Testis (tissue), 3 donors: ENCODE results near the gene PDZD7. TPM values are rescaled to one million over a fixed set of nuclear protein-coding genes. Genes with fewer than 3 reads are reported as not detected.

ENCODE experiments used
- DNase-seq: peaks from one replicate; pipeline ENCODE4 v3.0.0-alpha.2; 2019
- H3K27ac ChIP-seq, 2 donors: fragments of 200-600 bp; sonication (generic); one replicate each; pipeline ENCODE4 v1.5.1; 2019
- H3K27me3 ChIP-seq: fragments of 200-600 bp; sonication (generic); one replicate; pipeline ENCODE4 v1.5.1; 2019
- H3K36me3 ChIP-seq: fragments of 200-600 bp; sonication (generic); one replicate; pipeline ENCODE4 v1.5.1; 2017; ENCODE audit warnings: low read depth; ENCODE audit errors: missing control alignments
- H3K4me1 ChIP-seq: fragments of 200-600 bp; sonication (generic); one replicate; pipeline ENCODE4 v1.5.1; 2019
- H3K4me3 ChIP-seq, 2 donors: fragments of 200-600 bp; sonication (generic); one replicate each; pipeline ENCODE4 v1.5.1; 2017 to 2019
- H3K9me3 ChIP-seq: fragments of 200-600 bp; sonication (generic); one replicate; pipeline ENCODE4 v1.5.1; 2017
- CTCF ChIP-seq, 3 experiments: fragments of 450-650 bp in 2 of 3; fragments of 200-600 bp in 1 of 3; sonication (generic) in 1 of 3; IDR thresholded peaks; one replicate each; pipeline ENCODE4 v1.5.1; 2016 to 2019; ENCODE audit warnings: antibody characterized with exemption in 3 of 3, mild to moderate bottlenecking in 2 of 3, moderate library complexity in 1 of 3
- POLR2A ChIP-seq: fragments of 450-650 bp; IDR thresholded peaks from one replicate; pipeline ENCODE4 v1.6.1; 2017; ENCODE audit warnings: antibody characterized with exemption, mild to moderate bottlenecking, moderate library complexity
- WGBS, 2 donors: methylation state at CpG; one replicate each; pipeline ENCODE4 v1.1.5; 2018; 5-methylcytosine and 5-hydroxymethylcytosine counted together
- intact Hi-C: fragments of 100-400 bp; cut with DNase I; formaldehyde crosslinking; loops from one replicate; pipeline ENCODE4 v1.15.1; 2023; ENCODE audit warnings: low total_unique reads
- polyA plus RNA-seq: library from polyadenylated mRNA; stranded (reverse); fragments of 350-450 nt; fragmentation: Illumina TruSeq; extraction: RNeasy Lipid Tissue Mini Kit (QIAGEN cat#74804); gene quantifications from one replicate; pipeline ENCODE4 v1.2.3, GENCODE V29; 2014; ENCODE audit warnings: low read depth, low replicate concordance; ENCODE audit not compliant: insufficient read depth
- total RNA-seq, 2 donors: library from RNA; depleted of rRNA; stranded (reverse); fragments of >200 nt; gene quantifications; one replicate each; pipeline ENCODE4 v1.2.3, GENCODE V29; 2016

PDZD7 gene
- total and polyA plus RNA-seq, 3 donors from 2014 or later = 1.6 to 3.5 (median 2.2) TPM

GRCh38 chr10:101018600-101019439 lies 12.1 kb downstream of the PDZD7 start:
- peak overlapping the region in 1 of 2 donors; percentile 4 for H3K4me3 ChIP-seq

GRCh38 chr10:101018118-101018599 lies 12.8 kb downstream of the PDZD7 start:
- Histone ChIP-seq H3K36me3 (no peaks in the 10 kb centered on the region), H3K9me3 (no peaks in the 10 kb centered on the region), H3K27me3 (no peaks in the 10 kb centered on the region), H3K4me3 (no peak overlapping the region), H3K27ac (no peak overlapping the region), H3K4me1 (peaks cover 10% of the 10 kb centered on the region)
- no peak for TF ChIP-seq POLR2A
- TF ChIP-seq CTCF (IDR thresholded peaks at IDR 0.05) = no peak
- 37 to 39% methylated on average over 20 of the region's 20 CpGs for WGBS, 2 donors
- intact Hi-C loops = no loop called here
- DNase-seq = no peak

More at GRCh38 chr10:101018600-101019439, 12.1 kb downstream of the PDZD7 start:
- no peaks in the 10 kb centered on the region for H3K36me3 ChIP-seq
- 14 to 30% methylated on average over 15 to 44 of the region's 45 CpGs for WGBS, 2 donors
- TF ChIP-seq POLR2A (no peak), CTCF (IDR thresholded peaks at IDR 0.05) (peak; percentile 56 to 74 (median 67))
- peaks cover 9% of the 10 kb centered on the region for H3K4me1 ChIP-seq
- intact Hi-C loops = no loop called here
- no peaks in the 10 kb centered on the region for H3K9me3 ChIP-seq
- no peaks in the 10 kb centered on the region for H3K27me3 ChIP-seq
- peak; percentile 93 for DNase-seq
- no peak overlapping the region for H3K27ac ChIP-seq

GRCh38 chr10:101016814-101017213 lies 14.1 kb downstream of the PDZD7 start:
- H3K4me3 ChIP-seq = no peak overlapping the region
- H3K27ac ChIP-seq = no peak overlapping the region
- no peaks in the 10 kb centered on the region for H3K27me3 ChIP-seq
- H3K4me1 ChIP-seq = peaks cover 17% of the 10 kb centered on the region
- intact Hi-C loops = no loop called here
- DNase-seq = no peak
- no peaks in the 10 kb centered on the region for H3K9me3 ChIP-seq
- TF ChIP-seq POLR2A (no peak), CTCF (IDR thresholded peaks at IDR 0.05) (no peak)
- 68 to 76% methylated on average over 5 of the region's 5 CpGs for WGBS, 2 donors
- no peaks in the 10 kb centered on the region for H3K36me3 ChIP-seq

GRCh38 chr10:101015582-101015973 lies 15.4 kb downstream of the PDZD7 start:
- Histone ChIP-seq H3K4me3 (no peak overlapping the region), H3K4me1 (peaks cover 17% of the 10 kb centered on the region), H3K27ac (no peak overlapping the region), H3K36me3 (no peaks in the 10 kb centered on the region), H3K27me3 (no peaks in the 10 kb centered on the region), H3K9me3 (no peaks in the 10 kb centered on the region)
- intact Hi-C loops = no loop called here
- WGBS, 2 donors = 86 to 98% methylated on average over 6 to 8 of the region's 8 CpGs
- no peak for TF ChIP-seq CTCF (IDR thresholded peaks at IDR 0.05)
- no peak for TF ChIP-seq POLR2A
- DNase-seq = no peak
